ENCODE data around the gene KLHDC4. TPM values are rescaled to one million over a fixed set of nuclear protein-coding genes. Genes with fewer than 3 reads are reported as not detected.

KLHDC4 gene
- total RNA-seq, 2 donors from 2014 or later = 21.8 to 79.4 TPM

DNA sequence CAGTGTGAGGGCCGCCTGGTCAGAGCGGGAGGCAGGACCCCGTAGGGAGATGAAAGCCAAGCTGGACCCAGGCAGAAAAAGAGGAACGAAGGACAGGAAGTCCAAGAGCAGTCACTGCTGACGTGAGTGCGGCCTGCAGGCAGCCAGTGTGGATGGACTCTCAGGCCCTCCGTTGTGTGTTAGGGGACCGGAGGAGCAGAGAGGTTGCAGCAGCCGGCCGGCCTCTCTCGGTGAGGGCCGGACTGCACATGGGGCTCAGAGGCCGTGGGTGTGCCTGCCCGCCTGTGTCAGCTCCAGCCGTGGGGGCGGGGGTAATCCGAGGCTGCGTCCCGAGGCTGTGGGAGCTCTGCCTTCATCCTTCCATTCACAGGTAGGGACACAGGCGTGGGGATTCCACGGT lies 96.1 kb downstream of the KLHDC4 start:
- no peak overlapping the region for H3K4me3 ChIP-seq
- H3K27me3 ChIP-seq = no peaks in the 10 kb centered on the region
- H3K36me3 ChIP-seq = no peaks in the 10 kb centered on the region
- DNase-seq = no peak
- TF ChIP-seq CTCF (IDR thresholded peaks at IDR 0.05) = no peak
- H3K9me3 ChIP-seq = no peaks in the 10 kb centered on the region
- no peak overlapping the region for H3K9ac ChIP-seq (ENCODE audit: low read depth in 2 of 2, low read length in 2 of 2)
- intact Hi-C loops (cut with DNase I) = no loop called here
- H3K4me1 ChIP-seq = no peaks in the 10 kb centered on the region
- H3K27ac ChIP-seq = no peak overlapping the region

GRCh38 chr16:87667946-87668345 lies 97.8 kb downstream of the KLHDC4 start:
- Histone ChIP-seq H3K27ac (no peak overlapping the region), H3K9me3 (no peaks in the 10 kb centered on the region), H3K27me3 (no peaks in the 10 kb centered on the region), H3K4me3 (no peak overlapping the region), H3K4me1 (no peaks in the 10 kb centered on the region), H3K9ac (ENCODE audit: low read depth in 2 of 2, low read length in 2 of 2) (no peak overlapping the region), H3K36me3 (no peaks in the 10 kb centered on the region)
- no peak for TF ChIP-seq CTCF (IDR thresholded peaks at IDR 0.05)
- intact Hi-C loops (cut with DNase I) = no loop called here
- DNase-seq = no peak

- intact Hi-C loops (cut with DNase I) = no loop called here
- no peak overlapping the region for H3K27ac ChIP-seq
- no peaks in the 10 kb centered on the region for H3K27me3 ChIP-seq
- no peak overlapping the region for H3K4me3 ChIP-seq
- no peak overlapping the region for H3K9ac ChIP-seq (ENCODE audit: low read depth in 2 of 2, low read length in 2 of 2)
- H3K4me1 ChIP-seq = no peaks in the 10 kb centered on the region
- no peak for DNase-seq
- no peaks in the 10 kb centered on the region for H3K36me3 ChIP-seq
- no peak for TF ChIP-seq CTCF (IDR thresholded peaks at IDR 0.05)
- no peaks in the 10 kb centered on the region for H3K9me3 ChIP-seq
Measured at GRCh38 chr16:87667443-87667842, 98.3 kb downstream of the KLHDC4 start.

- no peak for TF ChIP-seq CTCF (IDR thresholded peaks at IDR 0.05)
Measured at GRCh38 chr16:87666919-87667318, 98.9 kb downstream of the KLHDC4 start.

DNA sequence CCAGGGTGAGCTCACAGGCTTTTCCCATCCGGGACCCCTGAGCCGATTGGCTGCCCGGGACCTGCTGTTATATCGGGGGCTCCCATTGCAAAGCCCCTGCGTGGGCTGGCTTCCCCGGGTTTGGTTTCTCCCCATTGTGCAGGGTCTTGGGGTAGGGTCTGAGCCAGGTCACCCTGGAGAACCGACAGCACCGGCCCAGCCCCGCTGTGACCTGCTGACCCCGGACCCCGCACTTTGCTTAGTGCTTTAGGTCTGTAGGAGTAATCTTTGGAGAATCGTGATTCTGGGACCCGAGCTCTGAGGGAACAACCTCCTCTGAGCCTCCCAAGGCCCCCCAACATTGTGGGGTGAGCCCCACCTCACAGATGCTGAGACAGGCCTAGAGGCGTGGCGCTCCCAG lies 100.6 kb downstream of the KLHDC4 start:
- Histone ChIP-seq H3K9me3 (no peaks in the 10 kb centered on the region), H3K27ac (no peak overlapping the region), H3K9ac (ENCODE audit: low read depth in 2 of 2, low read length in 2 of 2) (no peak overlapping the region), H3K27me3 (no peaks in the 10 kb centered on the region), H3K4me1 (no peaks in the 10 kb centered on the region), H3K4me3 (no peak overlapping the region), H3K36me3 (no peaks in the 10 kb centered on the region)
- no peak for DNase-seq
- no peak for TF ChIP-seq CTCF (IDR thresholded peaks at IDR 0.05)
- intact Hi-C loops (cut with DNase I) = no loop called here

More at GRCh38 chr16:87666919-87667318, 98.9 kb downstream of the KLHDC4 start:
- Histone ChIP-seq H3K4me1 (no peaks in the 10 kb centered on the region), H3K9ac (ENCODE audit: low read depth in 2 of 2, low read length in 2 of 2) (no peak overlapping the region), H3K27ac (no peak overlapping the region), H3K27me3 (no peaks in the 10 kb centered on the region), H3K36me3 (no peaks in the 10 kb centered on the region), H3K4me3 (no peak overlapping the region), H3K9me3 (no peaks in the 10 kb centered on the region)
- intact Hi-C loops (cut with DNase I) = no loop called here
- no peak for DNase-seq

GRCh38 chr16:87664792-87665191 lies 101.0 kb downstream of the KLHDC4 start:
- Histone ChIP-seq H3K4me1 (no peaks in the 10 kb centered on the region), H3K9ac (ENCODE audit: low read depth in 2 of 2, low read length in 2 of 2) (no peak overlapping the region), H3K36me3 (no peaks in the 10 kb centered on the region), H3K9me3 (no peaks in the 10 kb centered on the region), H3K27ac (no peak overlapping the region), H3K4me3 (no peak overlapping the region), H3K27me3 (no peaks in the 10 kb centered on the region)
- intact Hi-C loops (cut with DNase I) = no loop called here
- DNase-seq = no peak
- no peak for TF ChIP-seq CTCF (IDR thresholded peaks at IDR 0.05)
